ENCODE data around the gene NPAS3.

DNA sequence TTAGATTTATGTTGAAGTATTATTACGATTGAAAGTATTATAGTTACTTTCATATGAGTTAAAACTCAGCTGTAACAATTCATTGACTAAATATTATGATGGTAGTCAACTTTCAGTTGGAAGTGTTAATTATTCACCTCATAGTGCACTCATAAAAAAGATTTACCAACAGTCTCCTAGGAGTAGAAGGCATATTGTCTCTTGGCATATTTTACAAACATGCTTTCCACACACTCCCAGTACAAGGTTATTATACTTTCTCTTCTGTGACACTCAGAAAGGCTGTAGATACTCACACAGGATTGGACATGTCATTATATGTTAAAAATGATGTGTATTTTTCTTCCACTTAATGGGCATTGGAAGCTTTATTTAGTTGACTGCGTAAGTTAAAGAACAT is 147.1 kb downstream of the NPAS3 start:
- TF ChIP-seq SPI1 (IDR thresholded peaks at IDR 0.05; ENCODE audit: low read depth, low read length) (no peak), POLR2A (IDR thresholded peaks at IDR 0.05; ENCODE audit: low read depth, low read length) (no peak), POLR2AphosphoS5 (IDR thresholded peaks at IDR 0.05; ENCODE audit: low read depth, low read length) (no peak), TAF1 (IDR thresholded peaks at IDR 0.05; ENCODE audit: low read depth, low read length) (no peak)
